HepG2 (cell line): ENCODE measurements around the gene TAS1R1. TPM values are rescaled to one million over a fixed set of nuclear protein-coding genes. Genes with fewer than 3 reads are reported as not detected.

Experiments
- ATAC-seq: fragments of 200-7000 bp; cut with Tn5 transposase; 3 replicates; pipeline ENCODE4 v1.9.1; 2020; ENCODE audit warnings: mild to moderate bottlenecking, moderate library complexity
- BruUV-seq: library from RNA; stranded (reverse); fragments of 400-500 nt; replicated peaks from 2 replicates; lab custom pipeline; 2021; lab: Mats Ljungman, UMichigan
- CTCF ChIA-PET: fragments of 300-600 bp; formaldehyde crosslinking; extraction: SDS; loops from one replicate; lab custom pipeline; 2021; ENCODE audit warnings: low total read pairs, inconsistent platforms, low intra/inter-chr PET ratio; lab: Yijun Ruan, JAX
- POLR2A ChIA-PET: fragments of 350-600 bp; sonication (Branson Sonifier 250); formaldehyde crosslinking; loops from one replicate; lab custom pipeline; 2020; ENCODE audit warnings: antibody characterized with exemption, inconsistent platforms; lab: Yijun Ruan, JAX
- DNase-seq: peaks from one replicate; pipeline ENCODE4 v3.0.0-alpha.2; 2015; ENCODE audit warnings: low spot score
- FAIRE-seq: peaks from 3 replicates; lab custom pipeline; 2011; peaks lifted over from hg19 to GRCh38; lab: Jason Lieb, UNC
- H2AFZ ChIP-seq: one replicate; pipeline ENCODE4 v1.6.1; 2011; ENCODE audit warnings: low read length, inconsistent platforms
- H3K27ac ChIP-seq: fragments of 300-600 bp; 3 replicates; pipeline ENCODE4 v1.8.0; 2011; ENCODE audit warnings: mixed run types, mild to moderate bottlenecking, mixed read lengths, low read length, inconsistent platforms; ENCODE audit not compliant: insufficient read depth; ENCODE audit errors: extremely low read length
- H3K27me3 ChIP-seq, 2 experiments: fragments of 200-600 bp in 1 of 2; 2 replicates in 1 of 2; 3 replicates in 1 of 2; pipeline versions ENCODE4 v1.6.0 to v1.8.0; 2011; ENCODE audit warnings: low read length in 2 of 2, mild to moderate bottlenecking in 2 of 2, moderate library complexity in 2 of 2, inconsistent platforms in 1 of 2; ENCODE audit not compliant: insufficient read depth in 2 of 2, control insufficient read depth in 1 of 2
- H3K36me3 ChIP-seq, 2 experiments: fragments of 200-600 bp in 1 of 2; replicated peaks in 1 of 2; 2 replicates in 1 of 2; 3 replicates in 1 of 2; pipeline versions ENCODE4 v1.5.1 to v1.8.0; 2011; ENCODE audit warnings: low read length in 2 of 2, inconsistent platforms in 1 of 2; ENCODE audit not compliant: insufficient read depth in 2 of 2, control insufficient read depth in 1 of 2
- H3K4me1 ChIP-seq: 2 replicates; pipeline ENCODE4 v1.5.1; 2012; ENCODE audit warnings: low read length, inconsistent platforms; ENCODE audit not compliant: insufficient read depth
- H3K4me2 ChIP-seq: 2 replicates; pipeline ENCODE4 v1.6.0; 2011; ENCODE audit warnings: low read depth, low read length, inconsistent platforms
- H3K4me3 ChIP-seq, 3 experiments: fragments of 200-600 bp in 1 of 3; sonication (generic), shearing (Covaris generic) in 1 of 3; replicated peaks in 1 of 3; 2 replicates each; pipeline ENCODE4 v1.5.1; 2011 to 2016; ENCODE audit warnings: low read length in 3 of 3, inconsistent platforms in 2 of 3, low read depth in 2 of 3, mild to moderate bottlenecking in 2 of 3, control low read depth in 1 of 3, mixed read lengths in 1 of 3; ENCODE audit not compliant: insufficient read depth in 1 of 3
- H3K79me2 ChIP-seq: one replicate; pipeline ENCODE4 v1.6.1; 2011; ENCODE audit warnings: low read length, inconsistent platforms; ENCODE audit not compliant: insufficient read depth
- H3K9ac ChIP-seq: 2 replicates; pipeline ENCODE4 v1.6.0; 2011; ENCODE audit warnings: mild to moderate bottlenecking, low read depth, low read length, inconsistent platforms; ENCODE audit not compliant: insufficient read depth
- H3K9me3 ChIP-seq: 2 replicates; pipeline ENCODE4 v1.5.1; 2012; ENCODE audit warnings: mild to moderate bottlenecking, low read length
- H4K20me1 ChIP-seq: 2 replicates; pipeline ENCODE4 v1.6.0; 2011; ENCODE audit warnings: inconsistent platforms, mild to moderate bottlenecking, low read length, moderate library complexity; ENCODE audit not compliant: insufficient read depth
- AGO1 ChIP-seq: fragments of 200-400 bp; formaldehyde crosslinking; IDR thresholded peaks from 2 replicates; pipeline ENCODE4 v1.6.1; 2017; ENCODE audit warnings: mild to moderate bottlenecking, low read depth, low read length, moderate library complexity; ENCODE audit not compliant: poor library complexity, severe bottlenecking
- GRHL1 ChIP-seq: sonication (generic); formaldehyde crosslinking; conservative IDR thresholded peaks from 2 replicates; pipeline ENCODE4 v1.8.0; 2022; ENCODE audit warnings: missing genetic modification reagents
- IKZF1 ChIP-seq: fragments of 450-650 bp; IDR thresholded peaks from 2 replicates; pipeline ENCODE4 v1.7.1; 2016
- MED8 ChIP-seq: sonication (generic); formaldehyde crosslinking; IDR thresholded peaks from 2 replicates; pipeline ENCODE4 v1.8.1; 2023; ENCODE audit warnings: mild to moderate bottlenecking, missing genetic modification reagents; ENCODE audit not compliant: insufficient replicate concordance
- MNT ChIP-seq: fragments of 450-650 bp; IDR thresholded peaks from 2 replicates; pipeline ENCODE4 v1.6.1; 2016
- MTF1 ChIP-seq: sonication (generic); formaldehyde crosslinking; IDR thresholded peaks from 2 replicates; pipeline ENCODE4 v1.5.0; 2020; ENCODE audit warnings: missing genetic modification reagents
- RBFOX2 ChIP-seq: fragments of 200-400 bp; formaldehyde crosslinking; IDR thresholded peaks from 2 replicates; pipeline ENCODE4 v1.6.1; 2017; ENCODE audit warnings: low read depth, mild to moderate bottlenecking, low read length
- STAT6 ChIP-seq: sonication (generic); formaldehyde crosslinking; IDR thresholded peaks from 2 replicates; pipeline ENCODE4 v1.4.0; 2020; ENCODE audit warnings: missing genetic modification reagents, mild to moderate bottlenecking, borderline replicate concordance
- TBX2 ChIP-seq: sonication (generic); formaldehyde crosslinking; IDR thresholded peaks from 2 replicates; pipeline ENCODE4 v1.5.0; 2020; ENCODE audit warnings: missing genetic modification reagents, mild to moderate bottlenecking, borderline replicate concordance
- ZBTB21 ChIP-seq: sonication (generic); formaldehyde crosslinking; IDR thresholded peaks from 2 replicates; pipeline ENCODE4 v1.4.0; 2020; ENCODE audit warnings: missing genetic modification reagents
- ZNF264 ChIP-seq: sonication (generic); formaldehyde crosslinking; IDR thresholded peaks from 2 replicates; pipeline ENCODE4 v1.4.0; 2020; ENCODE audit warnings: missing genetic modification reagents
- ZNF33B ChIP-seq: sonication (generic); formaldehyde crosslinking; IDR thresholded peaks from 2 replicates; pipeline ENCODE4 v1.5.1; 2020; ENCODE audit warnings: mild to moderate bottlenecking, missing genetic modification reagents
- ZNF567 ChIP-seq: sonication (generic); formaldehyde crosslinking; IDR thresholded peaks from 2 replicates; pipeline ENCODE4 v1.8.1; 2023; ENCODE audit warnings: mild to moderate bottlenecking, missing genetic modification reagents, borderline replicate concordance
- ZNF652 ChIP-seq: IDR thresholded peaks from 2 replicates; pipeline ENCODE4 v1.6.1; 2016; ENCODE audit warnings: low read depth, borderline replicate concordance
- ZSCAN29 ChIP-seq: sonication (generic); formaldehyde crosslinking; conservative IDR thresholded peaks from 2 replicates; pipeline ENCODE4 v1.4.0; 2020; ENCODE audit warnings: mild to moderate bottlenecking, missing genetic modification reagents
- WGBS: methylation state at CpG from one replicate; pipeline ENCODE4 v1.1.6; 2017; ENCODE audit warnings: low lambda C conversion rate; 5-methylcytosine and 5-hydroxymethylcytosine counted together
- in situ Hi-C: cut with HindIII; loops from 2 replicates; pipeline ENCODE4 v1.10.0; 2017; ENCODE audit warnings: low pct_unique_long_range_greater_than_20kb; ENCODE audit not compliant: extremely low pct_ligation_motif_present
- intact Hi-C: fragments of 100-400 bp; cut with micrococcal nuclease; formaldehyde crosslinking; loops from one replicate; pipeline ENCODE4 v1.10.0; 2022; ENCODE audit not compliant: unreplicated experiment
- polyA plus RNA-seq, 8 experiments: library from polyadenylated mRNA; depleted of rRNA in 3 of 8; stranded (reverse) in 7 of 8; unstranded in 1 of 8; fragments of >200 nt; fragmentation: Illumina TruSeq in 4 of 8; extraction: Trizol in 4 of 8; gene quantifications; 2 replicates each; pipeline versions ENCODE4 v1.2.1 to v1.2.3, GENCODE V29; 2011 to 2016; ENCODE audit warnings: low read depth in 4 of 8, missing spikeins in 1 of 8, mixed read lengths in 1 of 8; ENCODE audit not compliant: insufficient read depth in 1 of 8
- total RNA-seq, 5 experiments: library from RNA; depleted of rRNA; stranded (reverse); fragments of >200 nt; fragmentation: Illumina TruSeq; extraction: Trizol; gene quantifications; 2 replicates each; pipeline ENCODE4 v1.2.3, GENCODE V29; 2016; ENCODE audit warnings: low read depth in 1 of 5

Gene TAS1R1
- total and polyA plus RNA-seq, 2 of the 13 experiments (the other 11 are each of a cell fraction or from before 2014, with no cell fraction given), result 1.4 to 1.6 TPM

GRCh38 chr1:6507037-6507428, 48.1 kb upstream of the TAS1R1 start:
- intact Hi-C loops, result no loop called here

More at GRCh38 chr1:6507037-6507428, 48.1 kb upstream of the TAS1R1 start:
- FAIRE-seq, result no peak
- no TSS peak for BruUV-seq
- no peaks in the 10 kb centered on the region for H4K20me1 ChIP-seq
- H2AFZ ChIP-seq, result no peak overlapping the region
- H3K9ac ChIP-seq, result no peak overlapping the region
- no peaks in the 10 kb centered on the region for H3K79me2 ChIP-seq
- no peak overlapping the region for H3K4me2 ChIP-seq
- ChIA-PET CTCF (no interaction called here), POLR2A (interaction anchor here (1.3 kb wide), 1 partner anchor 8 kb away, joined by 5 read pairs; no protein-coding TSS in a partner anchor)
- peaks cover 26 to 61% of the 10 kb centered on the region in 2 experiments; a peak in 4 of 5 replicates for H3K27me3 ChIP-seq
- TF ChIP-seq ZNF264 (CRISPR knock-in tag) (no peak), MED8 (CRISPR knock-in tag) (no peak), RBFOX2 (no peak), GRHL1 (CRISPR knock-in tag) (no peak), AGO1 (no peak), ZNF567 (CRISPR knock-in tag) (no peak), TBX2 (no peak), ZNF33B (CRISPR knock-in tag) (no peak), MNT (no peak), ZBTB21 (CRISPR knock-in tag) (no peak), STAT6 (CRISPR knock-in tag) (no peak), IKZF1 (no peak), ZNF652 (CRISPR knock-in tag) (no peak), ZSCAN29 (CRISPR knock-in tag) (no peak), MTF1 (CRISPR knock-in tag) (no peak)
- H3K4me1 ChIP-seq, result peaks cover 64% of the 10 kb centered on the region
- no peak for ATAC-seq
- in situ Hi-C loops, result no loop called here
- H3K9me3 ChIP-seq, result no peaks in the 10 kb centered on the region
- H3K27ac ChIP-seq, result no peak overlapping the region
- DNase-seq, result no peak
- WGBS, result 31% methylated on average over 5 of the region's 7 CpGs
- H3K4me3 ChIP-seq, result no peak overlapping the region
- no peaks in the 10 kb centered on the region for H3K36me3 ChIP-seq
